GM12891 (cell line): Measurements from ENCODE around the gene CCDC34.

Experiments used
- POLR2A ChIP-seq: IDR thresholded peaks from 2 replicates; pipeline ENCODE4 v1.6.1; 2011; ENCODE audit warnings: low read depth, low read length, control low read depth
- POLR2AphosphoS5 ChIP-seq: IDR thresholded peaks from 2 replicates; pipeline ENCODE4 v1.6.1; 2011; ENCODE audit warnings: low read depth, low read length, control low read depth
- SPI1 ChIP-seq: IDR thresholded peaks from 2 replicates; pipeline ENCODE4 v1.6.1; 2011; ENCODE audit warnings: low read depth, low read length, control low read depth
- TAF1 ChIP-seq: IDR thresholded peaks from 2 replicates; pipeline ENCODE4 v1.6.1; 2011; ENCODE audit warnings: low read depth, low read length, control low read depth

GRCh38 chr11:27397624-27398399 lies 34.8 kb upstream of the CCDC34 start:
- TF ChIP-seq POLR2A (no peak), POLR2AphosphoS5 (no peak), SPI1 (no peak), TAF1 (no peak)
